Measurements from ENCODE around the gene FAM53B. TPM values are rescaled to one million over a fixed set of nuclear protein-coding genes. Genes with fewer than 3 reads are reported as not detected.

The FAM53B gene
- total RNA-seq, 1 experiment from 2014 or later: 13.7 TPM

GRCh38 chr10:124693396-124693795, 50.8 kb downstream of the FAM53B start:
- H3K9me3 ChIP-seq: no peaks in the 10 kb centered on the region
- ChIA-PET POLR2A (no interaction called here), CTCF (interaction anchor here (0.6 kb wide), 1 partner anchor 92 kb away, joined by 4 read pairs; no protein-coding TSS in a partner anchor)
- H3K27me3 ChIP-seq (replicated peaks; ENCODE audit: control insufficient read depth, insufficient read depth, low read length): no peaks in the 10 kb centered on the region
- Mint-ChIP-seq H3K27ac (ENCODE audit: unreplicated experiment) (no peak overlapping the region), H3K9me3 (ENCODE audit: unreplicated experiment) (no peaks in the 10 kb centered on the region), H3K4me1 (ENCODE audit: low read depth, unreplicated experiment) (no peaks in the 10 kb centered on the region), H3K36me3 (ENCODE audit: insufficient read depth, unreplicated experiment) (no peaks in the 10 kb centered on the region), H3K27me3 (ENCODE audit: insufficient read depth, unreplicated experiment) (no peaks in the 10 kb centered on the region), H3K4me3 (ENCODE audit: unreplicated experiment) (no peak overlapping the region)
- H3K4me1 ChIP-seq: no peaks in the 10 kb centered on the region
- no peak overlapping the region for H3K4me3 ChIP-seq (ENCODE audit: low read depth, low read length)
- intact Hi-C loops (cut with micrococcal nuclease; ENCODE audit: unreplicated experiment): no loop called here
- TF ChIP-seq CTCF (IDR thresholded peaks at IDR 0.05; ENCODE audit: insufficient read depth in 1 of 2, low read depth in 1 of 2, low read length in 1 of 2, severe bottlenecking in 1 of 2, unreplicated experiment in 1 of 2): no peak
- no peak for DNase-seq
- BruUV-seq (replicated peaks): no TSS peak
- no peaks in the 10 kb centered on the region for H3K36me3 ChIP-seq (ENCODE audit: control insufficient read depth, insufficient read depth, low read length)

- CTCF ChIA-PET: interaction anchor here (0.7 kb wide), 2 partner anchors 13 to 79 kb away, joined by 5 to 11 read pairs; no protein-coding TSS in a partner anchor
- no peak overlapping the region for H3K27ac Mint-ChIP-seq (ENCODE audit: unreplicated experiment)
- no TSS peak for BruUV-seq (replicated peaks)
- Histone ChIP-seq H3K4me3 (ENCODE audit: low read depth, low read length) (no peak overlapping the region), H3K4me1 (no peaks in the 10 kb centered on the region), H3K27me3 (replicated peaks; ENCODE audit: control insufficient read depth, insufficient read depth, low read length) (no peaks in the 10 kb centered on the region), H3K36me3 (ENCODE audit: control insufficient read depth, insufficient read depth, low read length) (no peaks in the 10 kb centered on the region), H3K9me3 (no peaks in the 10 kb centered on the region)
- no peak for TF ChIP-seq CTCF (IDR thresholded peaks at IDR 0.05; ENCODE audit: insufficient read depth in 1 of 2, low read depth in 1 of 2, low read length in 1 of 2, severe bottlenecking in 1 of 2, unreplicated experiment in 1 of 2)
- H3K27me3 Mint-ChIP-seq (ENCODE audit: insufficient read depth, unreplicated experiment): no peaks in the 10 kb centered on the region
- H3K4me1 Mint-ChIP-seq (ENCODE audit: low read depth, unreplicated experiment): no peaks in the 10 kb centered on the region
- DNase-seq: no peak
- no peaks in the 10 kb centered on the region for H3K9me3 Mint-ChIP-seq (ENCODE audit: unreplicated experiment)
- H3K36me3 Mint-ChIP-seq (ENCODE audit: insufficient read depth, unreplicated experiment): no peaks in the 10 kb centered on the region
- H3K4me3 Mint-ChIP-seq (ENCODE audit: unreplicated experiment): no peak overlapping the region
- intact Hi-C loops (cut with micrococcal nuclease; ENCODE audit: unreplicated experiment): no loop called here
- POLR2A ChIA-PET: no interaction called here
Observed at GRCh38 chr10:124692100-124692446, 52.1 kb downstream of the FAM53B start.

GRCh38 chr10:124691421-124692099, 52.6 kb downstream of the FAM53B start:
- no peak for TF ChIP-seq CTCF (IDR thresholded peaks at IDR 0.05; ENCODE audit: insufficient read depth in 1 of 2, low read depth in 1 of 2, low read length in 1 of 2, severe bottlenecking in 1 of 2, unreplicated experiment in 1 of 2)
- POLR2A ChIA-PET: no interaction called here
- H3K27me3 Mint-ChIP-seq (ENCODE audit: insufficient read depth, unreplicated experiment): no peaks in the 10 kb centered on the region
- intact Hi-C loops (cut with micrococcal nuclease; ENCODE audit: unreplicated experiment): no loop called here
- no peaks in the 10 kb centered on the region for H3K36me3 ChIP-seq (ENCODE audit: control insufficient read depth, insufficient read depth, low read length)
- no peak overlapping the region for H3K27ac Mint-ChIP-seq (ENCODE audit: unreplicated experiment)
- CTCF ChIA-PET: no interaction called here
- no peaks in the 10 kb centered on the region for H3K27me3 ChIP-seq (replicated peaks; ENCODE audit: control insufficient read depth, insufficient read depth, low read length)
- no peaks in the 10 kb centered on the region for H3K36me3 Mint-ChIP-seq (ENCODE audit: insufficient read depth, unreplicated experiment)
- BruUV-seq (replicated peaks): no TSS peak
- no peaks in the 10 kb centered on the region for H3K4me1 ChIP-seq
- H3K9me3 Mint-ChIP-seq (ENCODE audit: unreplicated experiment): no peaks in the 10 kb centered on the region
- DNase-seq: no peak
- H3K4me3 ChIP-seq (ENCODE audit: low read depth, low read length): no peak overlapping the region
- no peaks in the 10 kb centered on the region for H3K4me1 Mint-ChIP-seq (ENCODE audit: low read depth, unreplicated experiment)
- H3K9me3 ChIP-seq: no peaks in the 10 kb centered on the region
- no peak overlapping the region for H3K4me3 Mint-ChIP-seq (ENCODE audit: unreplicated experiment)
